ENCODE data around the gene SMU1. TPM values are rescaled to one million over a fixed set of nuclear protein-coding genes. Genes with fewer than 3 reads are reported as not detected.
A peak's percentile ranks its signal among the peaks of the same experiment; 100 is the strongest.

Gene SMU1
- total RNA-seq, 1 experiment from 2014 or later = 30.5 TPM

- no TSS peak for BruUV-seq (replicated peaks)
- H3K36me3 ChIP-seq (ENCODE audit: control insufficient read depth in 1 of 2, insufficient read depth in 2 of 2, low read length in 2 of 2) = no peaks in the 10 kb centered on the region
- intact Hi-C loops (cut with micrococcal nuclease) = no loop called here
- H3K4me2 ChIP-seq (ENCODE audit: low read length) = peak overlapping the region; percentile 32
- no peak overlapping the region for H2AFZ ChIP-seq (ENCODE audit: low read depth, low read length, poor library complexity, severe bottlenecking)
- no peaks in the 10 kb centered on the region for H3K79me2 ChIP-seq (ENCODE audit: insufficient read depth, low read length)
- no peak overlapping the region for H3K9ac ChIP-seq (ENCODE audit: low read length)
- no peaks in the 10 kb centered on the region for H4K20me1 ChIP-seq (ENCODE audit: insufficient read depth)
- H3K9me3 ChIP-seq (ENCODE audit: control insufficient read depth in 1 of 2, insufficient read depth in 1 of 2, low read depth in 1 of 2, low read length in 2 of 2) = no peaks in the 10 kb centered on the region
- no peak overlapping the region for H3K27ac ChIP-seq (ENCODE audit: low read depth, low read length)
- peaks cover 11 to 16% of the 10 kb centered on the region in 2 experiments for H3K4me1 ChIP-seq (ENCODE audit: control insufficient read depth in 1 of 2, insufficient read depth in 2 of 2, low read length in 2 of 2)
- no peak; the same call in 1 of the 2 replicates for ATAC-seq
- TF ChIP-seq ELF1 (IDR thresholded peaks at IDR 0.05; ENCODE audit: borderline replicate concordance, low read depth) = no peak
- no peak for TF ChIP-seq EZH2phosphoT487 (IDR thresholded peaks at IDR 0.05; ENCODE audit: borderline replicate concordance)
- no peak for TF ChIP-seq YY1 (IDR thresholded peaks at IDR 0.05; ENCODE audit: extremely low read depth, insufficient replicate concordance, low read depth, low read length)
- no peak for TF ChIP-seq EGR1 (IDR thresholded peaks at IDR 0.05; ENCODE audit: low read depth)
- no peak for TF ChIP-seq RAD21 (IDR thresholded peaks at IDR 0.05; ENCODE audit: low read depth)
- TF ChIP-seq JUND (IDR thresholded peaks at IDR 0.05) = no peak
- no peak for TF ChIP-seq SP1 (IDR thresholded peaks at IDR 0.05; ENCODE audit: low read depth)
- no peaks in the 10 kb centered on the region for H3K9me2 ChIP-seq (ENCODE audit: insufficient read depth)
- H3K4me3 ChIP-seq (replicated peaks in 1 of 2; ENCODE audit: low read depth in 1 of 2, low read length in 2 of 2) = no peak overlapping the region
- ChIA-PET CTCF (no interaction called here), RAD21 (ENCODE audit: low non-redundant PET in 1 of 2, low total read pairs in 2 of 2, uncharacterized antibody in 2 of 2, unreplicated experiment in 2 of 2) (no interaction called here), POLR2A (no interaction called here)
- DNase-seq (ENCODE audit: low read depth, low spot score) = no peak
- no peaks in the 10 kb centered on the region for H3K27me3 ChIP-seq (ENCODE audit: insufficient read depth, low read length)
Observed at GRCh38 chr9:33116860-33117259, 40.4 kb upstream of the SMU1 start.

- CTCF ChIA-PET = no interaction called here
- RAD21 ChIA-PET (ENCODE audit: low non-redundant PET in 1 of 2, low total read pairs in 2 of 2, uncharacterized antibody in 2 of 2, unreplicated experiment in 2 of 2) = no interaction called here
Observed at GRCh38 chr9:33114746-33115145, 38.3 kb upstream of the SMU1 start.

More at GRCh38 chr9:33114746-33115145, 38.3 kb upstream of the SMU1 start:
- Histone ChIP-seq H2AFZ (ENCODE audit: low read depth, low read length, poor library complexity, severe bottlenecking) (no peak overlapping the region), H3K36me3 (ENCODE audit: control insufficient read depth in 1 of 2, insufficient read depth in 2 of 2, low read length in 2 of 2) (no peaks in the 10 kb centered on the region), H3K4me3 (replicated peaks in 1 of 2; ENCODE audit: low read depth in 1 of 2, low read length in 2 of 2) (no peak overlapping the region), H3K9me2 (ENCODE audit: insufficient read depth) (no peaks in the 10 kb centered on the region), H3K79me2 (ENCODE audit: insufficient read depth, low read length) (no peaks in the 10 kb centered on the region), H4K20me1 (ENCODE audit: insufficient read depth) (no peaks in the 10 kb centered on the region), H3K4me2 (ENCODE audit: low read length) (no peak overlapping the region), H3K27ac (ENCODE audit: low read depth, low read length) (no peak overlapping the region), H3K4me1 (ENCODE audit: control insufficient read depth in 1 of 2, insufficient read depth in 2 of 2, low read length in 2 of 2) (peaks cover 11 to 16% of the 10 kb centered on the region in 2 experiments), H3K9me3 (ENCODE audit: control insufficient read depth in 1 of 2, insufficient read depth in 1 of 2, low read depth in 1 of 2, low read length in 2 of 2) (no peaks in the 10 kb centered on the region), H3K27me3 (ENCODE audit: insufficient read depth, low read length) (no peaks in the 10 kb centered on the region), H3K9ac (ENCODE audit: low read length) (no peak overlapping the region)
- no peak for TF ChIP-seq POLR2AphosphoS5 (IDR thresholded peaks at IDR 0.05; ENCODE audit: low read depth, low read length)
- POLR2A ChIA-PET = no interaction called here
- BruUV-seq (replicated peaks) = no TSS peak
- DNase-seq (ENCODE audit: low read depth, low spot score) (no peak), ATAC-seq (no peak)
- intact Hi-C loops (cut with micrococcal nuclease) = no loop called here

Measured in HCT116 (cell line).